ENCODE results near the gene HDAC4. TPM values are rescaled to one million over a fixed set of nuclear protein-coding genes. Genes with fewer than 3 reads are reported as not detected.

HDAC4 gene
- total and polyA plus RNA-seq, 10 of the 15 experiments (the other 5 are each of a cell fraction or from before 2014, with no cell fraction given): 0.22 to 15.7 (median 4.8) TPM

DNA sequence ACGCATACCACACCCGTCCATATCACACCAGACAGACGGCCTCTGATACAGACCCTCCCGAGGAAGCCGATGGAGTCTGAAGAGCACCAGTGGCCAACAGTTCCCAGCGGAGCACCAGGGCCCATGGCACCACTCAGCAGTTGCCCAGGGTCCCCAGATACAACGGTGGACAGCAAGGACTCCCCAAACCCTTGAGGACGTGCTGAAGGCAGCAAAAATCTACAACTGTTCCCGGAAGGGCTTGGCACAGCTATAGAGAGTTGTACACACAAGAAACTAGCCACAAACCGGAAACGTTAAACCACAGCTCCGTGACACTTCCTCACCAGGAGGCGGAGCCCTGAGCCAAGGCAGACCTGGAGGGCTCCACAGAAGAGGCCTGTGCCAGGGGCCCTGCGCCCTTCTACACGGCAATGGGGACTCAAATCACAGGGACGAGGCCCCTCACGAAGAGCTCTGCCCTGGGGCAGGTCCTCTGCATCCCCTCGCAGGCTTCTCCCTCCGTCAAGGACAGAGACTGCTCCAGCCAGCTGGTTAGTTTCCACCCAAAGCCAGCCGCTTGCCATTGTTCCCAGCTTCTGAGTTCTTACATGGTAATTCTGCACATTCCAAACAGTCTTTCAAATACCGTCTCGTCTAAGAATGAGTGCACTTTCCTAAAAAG is 133.4 kb downstream of the HDAC4 start (continued):
- TF ChIP-seq BCL11A (IDR thresholded peaks at IDR 0.05; ENCODE audit: low read depth, low read length) (peak; percentile 56), POLR2A (IDR thresholded peaks at IDR 0.05; ENCODE audit: low read depth, low read length) (peak; percentile 59; the same call in 1 of the 2 replicates), PML (IDR thresholded peaks at IDR 0.05; ENCODE audit: low read length) (no peak), ESRRA (IDR thresholded peaks at IDR 0.05; ENCODE audit: low read length) (no peak), ATF7 (IDR thresholded peaks at IDR 0.05; ENCODE audit: low read depth) (peak; percentile 62), SP1 (IDR thresholded peaks at IDR 0.05; ENCODE audit: low read depth, low read length) (peak; percentile 29), YY1 (IDR thresholded peaks at IDR 0.05; ENCODE audit: low read depth, low read length) (peak; percentile 40; the same call in 1 of the 2 replicates), SMAD5 (IDR thresholded peaks at IDR 0.05; ENCODE audit: low read depth) (no peak), RCOR1 (conservative IDR thresholded peaks at IDR 0.05; ENCODE audit: low read depth, low read length) (no peak), SPI1 (IDR thresholded peaks at IDR 0.05; ENCODE audit: borderline replicate concordance, insufficient read depth, low read depth, low read length) (peak; percentile 91), CREM (IDR thresholded peaks at IDR 0.05; ENCODE audit: low read depth) (0 out of 2 replicates have a peak, but pooled peaks have one; percentile 18), CREB1 (IDR thresholded peaks at IDR 0.05; ENCODE audit: low read depth) (peak; percentile 47; the same call in 1 of the 2 replicates), NFYA (IDR thresholded peaks at IDR 0.05; ENCODE audit: borderline replicate concordance, low read depth, low read length) (no peak), IRF4 (IDR thresholded peaks at IDR 0.05; ENCODE audit: low read depth, low read length) (0 out of 2 replicates have a peak, but pooled peaks have one; percentile 64), CBFB (IDR thresholded peaks at IDR 0.05; ENCODE audit: low read depth) (peak; percentile 98), LARP7 (IDR thresholded peaks at IDR 0.05) (no peak), SMARCA5 (IDR thresholded peaks at IDR 0.05) (peak; percentile 40; the same call in 1 of the 2 replicates), RAD21 (IDR thresholded peaks at IDR 0.05; ENCODE audit: insufficient read depth, low read depth, low read length) (peak; percentile 81), TBL1XR1 (IDR thresholded peaks at IDR 0.05; ENCODE audit: low read depth, low read length) (no peak), ZNF274 (IDR thresholded peaks at IDR 0.05; ENCODE audit: insufficient read depth, insufficient read length) (no peak), TAF1 (IDR thresholded peaks at IDR 0.05; ENCODE audit: borderline replicate concordance, low read depth, low read length) (no peak), RAD51 (IDR thresholded peaks at IDR 0.05) (no peak)
- TF ChIP-seq, protein P1, sequence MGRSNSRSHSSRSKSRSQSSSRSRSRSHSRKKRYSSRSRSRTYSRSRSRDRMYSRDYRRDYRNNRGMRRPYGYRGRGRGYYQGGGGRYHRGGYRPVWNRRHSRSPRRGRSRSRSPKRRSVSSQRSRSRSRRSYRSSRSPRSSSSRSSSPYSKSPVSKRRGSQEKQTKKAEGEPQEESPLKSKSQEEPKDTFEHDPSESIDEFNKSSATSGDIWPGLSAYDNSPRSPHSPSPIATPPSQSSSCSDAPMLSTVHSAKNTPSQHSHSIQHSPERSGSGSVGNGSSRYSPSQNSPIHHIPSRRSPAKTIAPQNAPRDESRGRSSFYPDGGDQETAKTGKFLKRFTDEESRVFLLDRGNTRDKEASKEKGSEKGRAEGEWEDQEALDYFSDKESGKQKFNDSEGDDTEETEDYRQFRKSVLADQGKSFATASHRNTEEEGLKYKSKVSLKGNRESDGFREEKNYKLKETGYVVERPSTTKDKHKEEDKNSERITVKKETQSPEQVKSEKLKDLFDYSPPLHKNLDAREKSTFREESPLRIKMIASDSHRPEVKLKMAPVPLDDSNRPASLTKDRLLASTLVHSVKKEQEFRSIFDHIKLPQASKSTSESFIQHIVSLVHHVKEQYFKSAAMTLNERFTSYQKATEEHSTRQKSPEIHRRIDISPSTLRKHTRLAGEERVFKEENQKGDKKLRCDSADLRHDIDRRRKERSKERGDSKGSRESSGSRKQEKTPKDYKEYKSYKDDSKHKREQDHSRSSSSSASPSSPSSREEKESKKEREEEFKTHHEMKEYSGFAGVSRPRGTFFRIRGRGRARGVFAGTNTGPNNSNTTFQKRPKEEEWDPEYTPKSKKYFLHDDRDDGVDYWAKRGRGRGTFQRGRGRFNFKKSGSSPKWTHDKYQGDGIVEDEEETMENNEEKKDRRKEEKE (IDR thresholded peaks at IDR 0.05): no peak
- TF ChIP-seq, protein P2, sequence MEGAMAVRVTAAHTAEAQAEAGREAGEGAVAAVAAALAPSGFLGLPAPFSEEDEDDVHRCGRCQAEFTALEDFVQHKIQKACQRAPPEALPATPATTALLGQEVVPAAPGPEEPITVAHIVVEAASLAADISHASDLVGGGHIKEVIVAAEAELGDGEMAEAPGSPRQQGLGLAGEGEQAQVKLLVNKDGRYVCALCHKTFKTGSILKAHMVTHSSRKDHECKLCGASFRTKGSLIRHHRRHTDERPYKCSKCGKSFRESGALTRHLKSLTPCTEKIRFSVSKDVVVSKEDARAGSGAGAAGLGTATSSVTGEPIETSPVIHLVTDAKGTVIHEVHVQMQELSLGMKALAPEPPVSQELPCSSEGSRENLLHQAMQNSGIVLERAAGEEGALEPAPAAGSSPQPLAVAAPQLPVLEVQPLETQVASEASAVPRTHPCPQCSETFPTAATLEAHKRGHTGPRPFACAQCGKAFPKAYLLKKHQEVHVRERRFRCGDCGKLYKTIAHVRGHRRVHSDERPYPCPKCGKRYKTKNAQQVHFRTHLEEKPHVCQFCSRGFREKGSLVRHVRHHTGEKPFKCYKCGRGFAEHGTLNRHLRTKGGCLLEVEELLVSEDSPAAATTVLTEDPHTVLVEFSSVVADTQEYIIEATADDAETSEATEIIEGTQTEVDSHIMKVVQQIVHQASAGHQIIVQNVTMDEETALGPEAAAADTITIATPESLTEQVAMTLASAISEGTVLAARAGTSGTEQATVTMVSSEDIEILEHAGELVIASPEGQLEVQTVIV (IDR thresholded peaks at IDR 0.05; ENCODE audit: borderline replicate concordance, partially characterized antibody): no peak
- TF ChIP-seq, protein P3, sequence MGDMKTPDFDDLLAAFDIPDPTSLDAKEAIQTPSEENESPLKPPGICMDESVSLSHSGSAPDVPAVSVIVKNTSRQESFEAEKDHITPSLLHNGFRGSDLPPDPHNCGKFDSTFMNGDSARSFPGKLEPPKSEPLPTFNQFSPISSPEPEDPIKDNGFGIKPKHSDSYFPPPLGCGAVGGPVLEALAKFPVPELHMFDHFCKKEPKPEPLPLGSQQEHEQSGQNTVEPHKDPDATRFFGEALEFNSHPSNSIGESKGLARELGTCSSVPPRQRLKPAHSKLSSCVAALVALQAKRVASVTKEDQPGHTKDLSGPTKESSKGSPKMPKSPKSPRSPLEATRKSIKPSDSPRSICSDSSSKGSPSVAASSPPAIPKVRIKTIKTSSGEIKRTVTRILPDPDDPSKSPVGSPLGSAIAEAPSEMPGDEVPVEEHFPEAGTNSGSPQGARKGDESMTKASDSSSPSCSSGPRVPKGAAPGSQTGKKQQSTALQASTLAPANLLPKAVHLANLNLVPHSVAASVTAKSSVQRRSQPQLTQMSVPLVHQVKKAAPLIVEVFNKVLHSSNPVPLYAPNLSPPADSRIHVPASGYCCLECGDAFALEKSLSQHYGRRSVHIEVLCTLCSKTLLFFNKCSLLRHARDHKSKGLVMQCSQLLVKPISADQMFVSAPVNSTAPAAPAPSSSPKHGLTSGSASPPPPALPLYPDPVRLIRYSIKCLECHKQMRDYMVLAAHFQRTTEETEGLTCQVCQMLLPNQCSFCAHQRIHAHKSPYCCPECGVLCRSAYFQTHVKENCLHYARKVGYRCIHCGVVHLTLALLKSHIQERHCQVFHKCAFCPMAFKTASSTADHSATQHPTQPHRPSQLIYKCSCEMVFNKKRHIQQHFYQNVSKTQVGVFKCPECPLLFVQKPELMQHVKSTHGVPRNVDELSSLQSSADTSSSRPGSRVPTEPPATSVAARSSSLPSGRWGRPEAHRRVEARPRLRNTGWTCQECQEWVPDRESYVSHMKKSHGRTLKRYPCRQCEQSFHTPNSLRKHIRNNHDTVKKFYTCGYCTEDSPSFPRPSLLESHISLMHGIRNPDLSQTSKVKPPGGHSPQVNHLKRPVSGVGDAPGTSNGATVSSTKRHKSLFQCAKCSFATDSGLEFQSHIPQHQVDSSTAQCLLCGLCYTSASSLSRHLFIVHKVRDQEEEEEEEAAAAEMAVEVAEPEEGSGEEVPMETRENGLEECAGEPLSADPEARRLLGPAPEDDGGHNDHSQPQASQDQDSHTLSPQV (IDR thresholded peaks at IDR 0.05): no peak

All from GM12878 (cell line).